ENCODE data around the gene MMEL1.

DNA sequence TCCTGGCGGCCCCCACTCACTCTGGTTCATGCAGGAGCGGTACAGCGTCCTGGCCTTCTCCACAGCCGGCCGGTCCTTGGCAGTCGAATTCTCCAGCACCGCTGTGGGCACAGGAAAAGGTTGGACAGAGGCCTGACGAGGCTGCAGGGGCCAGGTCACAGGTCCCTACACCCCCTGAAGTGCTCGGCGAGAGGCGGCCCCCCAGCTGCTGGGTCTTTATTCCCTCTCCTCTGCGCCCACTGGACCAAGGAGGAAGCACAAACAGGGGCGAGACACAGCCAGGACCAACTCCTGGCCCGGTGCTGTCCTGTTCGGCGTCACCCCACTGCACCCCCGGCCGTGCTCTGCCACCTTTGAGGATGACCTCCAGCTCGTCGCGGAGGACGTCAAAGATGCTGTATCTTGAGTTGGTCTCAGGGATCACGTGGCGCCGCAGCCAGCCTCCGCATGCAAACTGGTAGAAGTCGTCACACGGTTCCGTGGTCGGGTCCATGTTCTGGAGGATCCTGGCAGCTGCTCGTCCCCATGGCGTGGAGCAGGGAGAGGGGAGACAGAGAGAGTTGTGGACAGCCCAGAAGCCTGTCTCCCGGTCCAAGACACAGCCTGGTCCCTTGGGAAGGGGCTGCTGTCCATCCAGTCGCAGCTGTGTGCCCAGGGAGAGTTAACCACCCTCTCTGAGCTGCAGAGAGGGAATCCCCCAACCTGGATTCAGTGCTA lies 23.3 kb downstream of the MMEL1 start:
- TF ChIP-seq EZH2 (IDR thresholded peaks at IDR 0.05; ENCODE audit: low read depth), result no peak
- TF ChIP-seq, protein P1, sequence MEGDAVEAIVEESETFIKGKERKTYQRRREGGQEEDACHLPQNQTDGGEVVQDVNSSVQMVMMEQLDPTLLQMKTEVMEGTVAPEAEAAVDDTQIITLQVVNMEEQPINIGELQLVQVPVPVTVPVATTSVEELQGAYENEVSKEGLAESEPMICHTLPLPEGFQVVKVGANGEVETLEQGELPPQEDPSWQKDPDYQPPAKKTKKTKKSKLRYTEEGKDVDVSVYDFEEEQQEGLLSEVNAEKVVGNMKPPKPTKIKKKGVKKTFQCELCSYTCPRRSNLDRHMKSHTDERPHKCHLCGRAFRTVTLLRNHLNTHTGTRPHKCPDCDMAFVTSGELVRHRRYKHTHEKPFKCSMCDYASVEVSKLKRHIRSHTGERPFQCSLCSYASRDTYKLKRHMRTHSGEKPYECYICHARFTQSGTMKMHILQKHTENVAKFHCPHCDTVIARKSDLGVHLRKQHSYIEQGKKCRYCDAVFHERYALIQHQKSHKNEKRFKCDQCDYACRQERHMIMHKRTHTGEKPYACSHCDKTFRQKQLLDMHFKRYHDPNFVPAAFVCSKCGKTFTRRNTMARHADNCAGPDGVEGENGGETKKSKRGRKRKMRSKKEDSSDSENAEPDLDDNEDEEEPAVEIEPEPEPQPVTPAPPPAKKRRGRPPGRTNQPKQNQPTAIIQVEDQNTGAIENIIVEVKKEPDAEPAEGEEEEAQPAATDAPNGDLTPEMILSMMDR (conservative IDR thresholded peaks at IDR 0.05), result no peak

Measured in PC-9 (cell line).